Astrocyte of the cerebellum (primary cell): ENCODE data around the gene C20orf173.

Experiments
- DNase-seq: peaks from one replicate; pipeline ENCODE4 v3.0.0-alpha.2; 2011; ENCODE audit warnings: low read depth
- H3K4me3 ChIP-seq: 2 replicates; pipeline ENCODE4 v1.5.1; 2011; ENCODE audit warnings: mild to moderate bottlenecking, low read depth, low read length, moderate library complexity
- in situ Hi-C: cut with HindIII; loops from 2 replicates; pipeline ENCODE4 v1.10.0; 2017; ENCODE audit warnings: low sequenced_read_pairs
- TF ChIP-seq, protein P1 (sequence below): IDR thresholded peaks from 2 replicates; pipeline ENCODE4 v1.5.1; 2012; ENCODE audit warnings: low read length, low read depth, moderate library complexity, mild to moderate bottlenecking; ENCODE audit errors: missing control alignments

The C20orf173 gene, protein sequence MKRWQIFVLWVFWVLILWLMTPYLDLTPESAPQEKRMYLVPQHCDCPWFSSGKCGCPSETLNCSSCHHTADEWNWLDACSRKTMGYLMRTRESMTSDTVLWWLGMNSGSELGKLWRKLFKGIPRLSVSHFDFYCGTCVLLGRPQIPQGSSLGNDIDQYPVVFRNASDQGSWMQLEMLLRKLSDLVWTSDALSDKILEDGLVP

DNA sequence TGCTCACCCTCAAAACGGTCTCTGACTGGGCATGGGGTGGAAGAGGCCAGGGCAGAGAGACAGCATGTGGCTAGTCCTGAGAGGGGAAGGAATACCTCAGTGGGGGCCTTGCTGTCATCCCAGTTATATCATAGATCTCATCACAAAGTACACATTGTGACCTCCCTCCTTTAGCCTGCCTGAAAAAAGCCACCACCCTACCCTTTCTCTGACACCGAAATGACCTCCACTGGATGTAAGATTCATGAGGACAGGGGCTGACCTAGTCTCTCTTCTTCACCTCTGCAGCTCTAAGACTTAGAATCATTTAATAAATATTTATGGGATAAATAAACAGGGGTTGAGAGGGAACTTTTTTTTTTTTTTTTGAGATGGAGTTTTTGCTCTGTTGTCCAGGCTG is at the start of gene C20orf173:
Gene C20orf173 (minus strand): TSS at position 101 of the 400 bp plus-strand sequence. CDS start 279 bp downstream, outside the sequence.
- TF ChIP-seq, protein P1, sequence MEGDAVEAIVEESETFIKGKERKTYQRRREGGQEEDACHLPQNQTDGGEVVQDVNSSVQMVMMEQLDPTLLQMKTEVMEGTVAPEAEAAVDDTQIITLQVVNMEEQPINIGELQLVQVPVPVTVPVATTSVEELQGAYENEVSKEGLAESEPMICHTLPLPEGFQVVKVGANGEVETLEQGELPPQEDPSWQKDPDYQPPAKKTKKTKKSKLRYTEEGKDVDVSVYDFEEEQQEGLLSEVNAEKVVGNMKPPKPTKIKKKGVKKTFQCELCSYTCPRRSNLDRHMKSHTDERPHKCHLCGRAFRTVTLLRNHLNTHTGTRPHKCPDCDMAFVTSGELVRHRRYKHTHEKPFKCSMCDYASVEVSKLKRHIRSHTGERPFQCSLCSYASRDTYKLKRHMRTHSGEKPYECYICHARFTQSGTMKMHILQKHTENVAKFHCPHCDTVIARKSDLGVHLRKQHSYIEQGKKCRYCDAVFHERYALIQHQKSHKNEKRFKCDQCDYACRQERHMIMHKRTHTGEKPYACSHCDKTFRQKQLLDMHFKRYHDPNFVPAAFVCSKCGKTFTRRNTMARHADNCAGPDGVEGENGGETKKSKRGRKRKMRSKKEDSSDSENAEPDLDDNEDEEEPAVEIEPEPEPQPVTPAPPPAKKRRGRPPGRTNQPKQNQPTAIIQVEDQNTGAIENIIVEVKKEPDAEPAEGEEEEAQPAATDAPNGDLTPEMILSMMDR = no peak
- in situ Hi-C loops = no loop called here

DNA sequence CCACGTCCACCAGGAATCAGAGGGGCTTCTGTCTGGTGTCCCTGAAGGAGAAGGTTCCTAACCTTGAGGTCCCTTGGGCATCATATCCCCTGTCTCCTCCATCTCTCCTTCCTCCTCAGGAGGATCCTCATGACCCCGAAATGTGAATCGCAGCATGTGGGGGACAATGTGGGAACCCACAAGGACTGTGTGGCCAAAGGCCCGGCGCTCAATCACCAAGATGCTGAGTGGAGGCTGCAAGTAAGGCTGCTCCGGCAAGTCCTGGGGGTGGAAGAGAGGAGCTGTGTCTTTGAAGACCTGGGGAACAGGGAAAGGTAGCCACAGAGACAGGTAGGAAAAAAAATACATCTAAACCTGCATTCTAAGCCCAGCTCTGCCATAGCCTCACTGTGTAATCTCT is 49.7 kb upstream of the C20orf173 start:
- TF ChIP-seq, protein P1 = no peak
- in situ Hi-C loops = no loop called here
- DNase-seq = no peak
- no peak overlapping the region for H3K4me3 ChIP-seq

More for the DNA sequence above, at the start of gene C20orf173:
- DNase-seq = no peak
- no peak within 1 kb of the TSS for H3K4me3 ChIP-seq

DNA sequence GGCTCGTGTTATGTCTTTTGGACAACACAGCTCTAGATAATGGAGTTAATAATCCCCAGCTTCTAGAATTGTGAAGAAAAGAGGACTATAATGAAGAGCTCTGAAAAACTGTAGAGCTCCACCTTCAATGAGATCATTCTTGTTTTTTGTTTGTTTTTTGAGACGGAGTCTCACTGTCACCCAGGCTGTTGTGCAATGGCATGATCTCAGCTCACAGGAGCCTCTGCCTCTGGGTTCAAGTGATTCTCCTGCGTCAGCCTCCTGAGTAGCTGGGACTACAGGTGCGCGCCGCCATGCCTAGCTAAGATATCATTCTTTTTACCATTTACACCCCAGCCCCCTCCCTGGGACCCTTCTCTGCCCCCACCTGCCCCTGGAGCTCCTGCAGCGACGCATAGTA is 49.0 kb upstream of the C20orf173 start:
- no peak for DNase-seq
- in situ Hi-C loops = no loop called here
- TF ChIP-seq, protein P1 = no peak
- no peak overlapping the region for H3K4me3 ChIP-seq

DNA sequence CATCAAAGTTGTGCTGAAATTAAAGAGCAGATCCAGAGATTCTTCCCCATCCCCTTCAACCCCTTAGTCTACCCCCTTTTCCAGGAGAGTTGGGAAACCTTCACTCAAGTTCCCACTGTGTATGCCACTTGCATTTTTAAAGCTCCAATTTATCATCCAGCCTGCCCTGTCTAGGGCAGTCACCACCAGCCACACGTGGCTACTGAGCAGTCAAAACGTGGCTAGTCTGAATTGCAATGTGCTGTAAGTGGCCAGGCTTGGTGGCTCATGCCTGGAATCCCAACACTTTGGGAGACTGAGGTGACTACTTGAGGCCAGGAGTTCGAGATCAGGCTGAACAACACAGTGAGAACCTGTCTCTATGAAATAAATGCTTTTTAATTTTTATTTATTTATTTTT is 47.4 kb upstream of the C20orf173 start:
- in situ Hi-C loops = no loop called here
- TF ChIP-seq, protein P1 = no peak
- no peak overlapping the region for H3K4me3 ChIP-seq
- DNase-seq = no peak

DNA sequence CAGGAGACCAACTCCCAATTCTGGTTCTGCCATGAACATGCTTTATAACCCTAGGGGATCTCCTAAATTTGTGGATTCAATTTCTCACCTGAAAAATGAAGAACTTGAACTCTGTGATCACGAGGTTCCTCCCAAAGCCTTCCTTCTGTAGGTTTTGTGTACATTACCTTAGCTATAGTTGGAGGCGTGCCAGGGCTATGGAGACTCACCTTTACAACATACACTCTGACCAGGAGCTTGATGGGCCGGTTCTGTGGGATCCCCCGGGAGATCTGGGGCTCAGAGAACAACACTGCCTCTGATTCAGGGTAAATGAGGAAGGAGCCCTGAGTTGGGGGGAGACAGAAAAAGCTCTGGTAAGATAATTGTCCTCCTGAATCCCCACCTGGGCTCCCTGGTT is 46.5 kb upstream of the C20orf173 start:
- TF ChIP-seq, protein P1 = no peak
- in situ Hi-C loops = no loop called here
- no peak for DNase-seq
- no peak overlapping the region for H3K4me3 ChIP-seq

DNA sequence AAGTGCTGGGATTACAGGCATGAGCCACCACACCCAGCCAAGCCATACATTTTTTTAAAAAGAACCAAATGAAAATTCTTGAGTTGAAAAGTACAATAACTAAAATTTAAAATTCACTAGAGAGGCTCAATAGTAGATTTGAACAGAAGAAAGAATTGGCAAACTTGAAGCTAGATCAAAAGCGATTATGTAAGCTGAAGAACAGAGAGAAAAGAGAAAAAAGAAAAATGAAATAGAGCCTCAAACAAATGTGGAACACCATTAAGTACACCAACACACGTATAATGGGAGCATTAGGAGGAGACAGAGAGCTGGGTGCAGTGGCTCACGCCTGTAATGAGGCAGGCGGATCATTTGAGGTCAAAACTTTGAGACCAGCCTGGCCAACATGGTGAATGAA is 43.4 kb upstream of the C20orf173 start:
- in situ Hi-C loops = loop anchor here (5.0 kb wide), 1 partner anchor 76 kb away; no protein-coding TSS in a partner anchor
- TF ChIP-seq, protein P1 = no peak

More for the DNA sequence above, 43.4 kb upstream of the C20orf173 start:
- no peak overlapping the region for H3K4me3 ChIP-seq
- no peak for DNase-seq
